GM12874 (cell line): ENCODE data around the gene ELOVL1.

Experiments
- CTCF ChIP-seq: IDR thresholded peaks from 2 replicates; pipeline ENCODE4 v1.5.1; 2011; ENCODE audit warnings: low read depth, mild to moderate bottlenecking, control low read depth, low read length, moderate library complexity; ENCODE audit not compliant: insufficient read depth

ELOVL1 gene

GRCh38 chr1:43402089-43402865 is 34.5 kb upstream of the ELOVL1 start:
- TF ChIP-seq CTCF: no peak

- no peak for TF ChIP-seq CTCF
Measured at GRCh38 chr1:43398227-43398626, 30.4 kb upstream of the ELOVL1 start.

GRCh38 chr1:43396059-43396458 is 28.2 kb upstream of the ELOVL1 start:
- no peak for TF ChIP-seq CTCF

- TF ChIP-seq CTCF: no peak
Measured at GRCh38 chr1:43395523-43395922, 27.7 kb upstream of the ELOVL1 start.

- TF ChIP-seq CTCF: no peak
Measured at GRCh38 chr1:43392702-43393101, 24.9 kb upstream of the ELOVL1 start.

GRCh38 chr1:43389326-43390313 is 21.8 kb upstream of the ELOVL1 start, which contains the start of the genes MED8 and SZT2:
Gene MED8 (minus strand): TSS chr1:43389800. CDS start chr1:43389764, 36 bp downstream.
Gene SZT2 (plus strand): TSS chr1:43389899. CDS start chr1:43389969, 70 bp downstream.
- no peak for TF ChIP-seq CTCF

- TF ChIP-seq CTCF: no peak
Measured at GRCh38 chr1:43388613-43389012, 20.8 kb upstream of the ELOVL1 start.
